C4-2B (cell line): ENCODE measurements around the gene CTNNA2.

Experiments
- H3K27ac ChIP-seq: fragments of 450-650 bp; 2 replicates; pipeline ENCODE4 v1.5.1; 2017
- CTCF ChIP-seq: fragments of 450-650 bp; conservative IDR thresholded peaks from 2 replicates; pipeline ENCODE4 v1.5.1; 2017; ENCODE audit warnings: mild to moderate bottlenecking
- ZFX ChIP-seq: fragments of 450-650 bp; IDR thresholded peaks from 2 replicates; pipeline ENCODE4 v1.6.1; 2017

CTNNA2 gene

DNA sequence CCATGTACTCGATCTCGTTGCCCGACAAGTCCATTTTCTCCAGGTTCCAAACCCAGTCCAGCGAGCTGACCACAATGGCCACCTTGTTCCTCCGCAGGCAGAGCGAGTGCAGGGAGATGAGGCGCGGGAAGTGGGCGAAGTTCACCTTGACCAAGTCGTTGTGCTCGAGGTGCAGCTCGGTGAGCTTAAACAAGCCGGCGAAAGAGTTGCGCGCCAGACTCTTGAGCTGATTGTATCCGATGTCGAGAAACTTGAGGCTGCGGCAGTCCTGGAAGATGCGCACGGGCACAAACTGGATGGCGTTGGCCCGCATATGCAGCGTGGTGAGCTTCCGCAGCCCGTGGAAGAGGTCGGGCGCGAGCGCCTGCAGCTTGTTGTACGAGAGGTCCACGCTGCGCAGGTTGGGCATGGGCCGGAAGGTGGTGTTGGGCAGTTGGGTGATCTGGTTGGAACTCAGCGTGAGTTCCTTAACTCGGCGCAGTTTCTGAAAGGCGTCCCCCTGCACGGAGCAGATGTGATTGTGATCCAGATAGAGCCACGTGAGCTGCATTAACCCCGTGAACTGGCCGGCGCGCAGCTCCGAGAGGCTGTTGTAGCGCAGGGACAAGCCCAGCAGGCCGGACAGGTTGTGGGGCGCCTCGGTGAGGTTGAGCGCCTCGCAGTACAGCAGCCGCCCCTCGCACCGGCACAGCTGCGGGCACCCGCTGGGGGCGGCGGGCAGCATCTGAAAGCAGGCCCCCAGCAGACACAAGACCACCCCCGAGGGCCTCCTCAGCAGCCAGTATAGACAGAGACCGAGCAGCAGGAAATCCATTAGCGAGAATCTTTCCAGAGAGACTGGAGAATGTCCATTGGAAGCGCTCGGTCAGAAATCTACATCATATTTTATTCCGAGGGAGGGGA is 790.4 kb downstream of the CTNNA2 start:
- H3K27ac ChIP-seq: no peak overlapping the region
- TF ChIP-seq ZFX (no peak), CTCF (no peak)

- no peak within 1 kb of the TSS for H3K27ac ChIP-seq
- no peak for TF ChIP-seq CTCF
- TF ChIP-seq ZFX: no peak
These were observed 791.3 kb downstream of the CTNNA2 start, which contains the start of gene LRRTM1 for GRCh38 chr2:80303909-80304837. LRRTM1 (minus strand) TSS chr2:80304752; CDS start chr2:80303819, 933 bp downstream.

GRCh38 chr2:80311304-80311703 is 798.5 kb downstream of the CTNNA2 start:
- TF ChIP-seq ZFX: no peak
- no peak for TF ChIP-seq CTCF
- H3K27ac ChIP-seq: no peak overlapping the region

- TF ChIP-seq ZFX: no peak
- TF ChIP-seq CTCF: no peak
- no peak overlapping the region for H3K27ac ChIP-seq
These were observed 799.5 kb downstream of the CTNNA2 start for GRCh38 chr2:80312282-80312839.

DNA sequence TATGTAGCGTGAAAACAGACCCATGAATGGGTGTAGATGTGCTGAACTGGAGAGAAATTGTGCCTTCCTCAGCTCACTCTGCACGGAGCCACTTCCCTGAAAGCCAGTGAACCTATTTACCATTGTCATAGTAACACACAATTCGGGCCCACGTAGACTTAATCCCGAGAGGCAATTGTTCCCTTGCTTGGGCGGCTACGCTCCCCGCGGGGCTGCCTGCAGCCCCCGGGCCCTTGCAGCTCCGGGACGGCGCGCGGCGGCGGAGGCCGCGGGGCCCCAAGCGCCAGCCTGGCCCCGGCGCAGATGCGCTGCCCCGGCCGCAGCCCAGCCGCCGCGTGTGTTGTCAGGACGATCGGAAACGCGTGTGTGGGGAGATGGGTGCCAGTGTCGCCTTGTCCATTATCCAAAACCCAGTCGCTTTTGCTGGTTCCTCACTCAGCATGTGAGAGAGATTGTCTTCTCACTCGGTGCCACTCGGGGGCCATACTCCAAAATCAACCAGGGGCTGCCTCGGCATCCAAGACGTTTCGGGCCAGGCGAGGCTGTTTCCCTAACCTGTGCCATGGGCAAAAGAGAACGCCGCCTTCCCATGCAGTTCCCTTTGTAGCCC is 809.6 kb downstream of the CTNNA2 start:
- H3K27ac ChIP-seq: no peak overlapping the region
- no peak for TF ChIP-seq CTCF

DNA sequence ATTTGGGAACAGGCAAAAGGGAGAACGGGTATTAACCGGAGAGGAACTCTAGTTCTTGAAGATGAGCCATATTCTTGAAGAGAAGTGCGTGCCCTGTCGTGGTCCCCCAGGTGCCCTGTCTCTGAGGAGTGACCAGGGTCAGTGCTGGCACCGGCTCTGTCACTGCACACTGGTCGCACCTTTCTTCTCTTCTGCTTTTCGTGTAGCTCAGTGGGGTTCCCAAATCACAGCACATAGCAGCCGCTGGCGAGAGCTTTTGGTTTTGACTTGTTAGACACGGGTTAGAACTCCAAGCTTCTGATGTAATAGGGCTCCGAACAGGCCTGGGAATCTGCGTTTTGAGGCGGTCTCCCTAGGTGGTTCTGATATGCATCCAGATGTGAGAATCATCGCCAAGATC is 810.1 kb downstream of the CTNNA2 start:
- TF ChIP-seq CTCF (no peak), ZFX (no peak)
- H3K27ac ChIP-seq: no peak overlapping the region
